DLD1 (cell line): Measurements from ENCODE around the gene SLC39A13.

ENCODE experiments used
- in situ Hi-C: cut with HindIII; loops from 2 replicates; pipeline ENCODE4 v1.10.0; 2017; ENCODE audit warnings: low sequenced_read_pairs

The SLC39A13 gene

GRCh38 chr11:47407746-47408590, at the start of gene SLC39A13:
SLC39A13 (plus strand) TSS chr11:47408590; CDS start chr11:47410095, 1,505 bp downstream.
- in situ Hi-C loops, result no loop called here

GRCh38 chr11:47358731-47359051, 49.7 kb upstream of the SLC39A13 start:
- in situ Hi-C loops, result no loop called here

- in situ Hi-C loops, result no loop called here
These were observed 49.2 kb upstream of the SLC39A13 start for GRCh38 chr11:47359162-47359561.

- in situ Hi-C loops, result no loop called here
These were observed 48.8 kb upstream of the SLC39A13 start for GRCh38 chr11:47359586-47359985.

- in situ Hi-C loops, result no loop called here
These were observed 48.0 kb upstream of the SLC39A13 start for GRCh38 chr11:47360341-47360740.

- in situ Hi-C loops, result no loop called here
These were observed 47.0 kb upstream of the SLC39A13 start for GRCh38 chr11:47361419-47361818.

- in situ Hi-C loops, result no loop called here
These were observed 42.3 kb upstream of the SLC39A13 start for GRCh38 chr11:47366020-47366490.

- in situ Hi-C loops, result no loop called here
These were observed 38.7 kb upstream of the SLC39A13 start for GRCh38 chr11:47369676-47370075.

GRCh38 chr11:47372422-47372821, 36.0 kb upstream of the SLC39A13 start:
- in situ Hi-C loops, result no loop called here

GRCh38 chr11:47373876-47374719, 34.3 kb upstream of the SLC39A13 start:
- in situ Hi-C loops, result no loop called here

GRCh38 chr11:47374720-47375019, 33.7 kb upstream of the SLC39A13 start:
- in situ Hi-C loops, result no loop called here

GRCh38 chr11:47375020-47375419, 33.4 kb upstream of the SLC39A13 start:
- in situ Hi-C loops, result no loop called here

GRCh38 chr11:47375546-47376085, 32.8 kb upstream of the SLC39A13 start:
- in situ Hi-C loops, result no loop called here

- in situ Hi-C loops, result no loop called here
These were observed 32.3 kb upstream of the SLC39A13 start for GRCh38 chr11:47376107-47376524.

- in situ Hi-C loops, result no loop called here
These were observed 31.6 kb upstream of the SLC39A13 start for GRCh38 chr11:47376525-47377371.

GRCh38 chr11:47377571-47378009, 30.8 kb upstream of the SLC39A13 start:
- in situ Hi-C loops, result no loop called here

- in situ Hi-C loops, result no loop called here
These were observed 30.2 kb upstream of the SLC39A13 start, which contains the start of gene SPI1 for GRCh38 chr11:47378010-47378835. SPI1 (minus strand) TSS chr11:47378547; CDS start chr11:47378353, 194 bp downstream.

GRCh38 chr11:47378836-47379170, 29.6 kb upstream of the SLC39A13 start:
- in situ Hi-C loops, result no loop called here

- in situ Hi-C loops, result no loop called here
These were observed 29.1 kb upstream of the SLC39A13 start for GRCh38 chr11:47379317-47379716.

GRCh38 chr11:47380078-47380477, 28.3 kb upstream of the SLC39A13 start:
- in situ Hi-C loops, result no loop called here
